ENCODE data around the gene ZNF768. TPM values are rescaled to one million over a fixed set of nuclear protein-coding genes. Genes with fewer than 3 reads are reported as not detected.
A peak's percentile ranks its signal among the peaks of the same experiment; 100 is the strongest.

ZNF768 gene
- total and polyA plus RNA-seq, 2 of the 13 experiments (the other 11 are each of a cell fraction or from before 2014, with no cell fraction given) = 26.7 to 34.4 TPM

DNA sequence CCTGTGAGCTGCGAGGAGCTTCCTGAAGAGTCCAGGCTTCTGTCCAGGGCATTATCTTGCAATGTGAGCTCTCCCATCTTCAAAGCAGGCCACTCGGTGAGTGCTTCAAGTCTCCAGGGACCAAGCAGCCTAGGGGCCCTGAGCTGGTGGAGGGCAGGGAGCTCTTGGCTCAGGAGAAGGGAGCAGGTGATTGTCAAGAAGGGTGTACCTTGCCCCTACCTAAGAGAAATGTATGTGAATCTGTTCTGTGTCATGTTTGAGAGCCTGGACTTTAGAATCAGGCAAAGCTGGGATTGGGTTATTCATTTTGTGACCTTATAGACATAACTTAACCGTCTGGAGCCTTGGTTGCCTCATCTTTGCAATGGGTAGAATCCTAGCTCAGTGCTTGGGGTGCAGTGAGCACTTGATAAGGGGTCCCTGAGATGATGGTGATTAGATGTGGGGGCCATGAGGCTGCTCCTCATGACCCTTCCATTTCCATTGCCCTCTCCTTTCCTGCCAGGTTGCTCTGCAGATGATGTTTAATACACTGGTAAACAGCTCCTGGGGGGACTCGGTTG is 15.9 kb downstream of the ZNF768 start:
- H3K36me3 ChIP-seq (replicated peaks in 1 of 2; ENCODE audit: control insufficient read depth in 1 of 2, insufficient read depth in 2 of 2, low read length in 2 of 2) = no peaks in the 10 kb centered on the region
- intact Hi-C loops (cut with micrococcal nuclease; ENCODE audit: unreplicated experiment) (no loop called here), in situ Hi-C loops (cut with HindIII; ENCODE audit: extremely low pct_ligation_motif_present, low pct_unique_long_range_greater_than_20kb) (no loop called here)
- no peaks in the 10 kb centered on the region for H3K79me2 ChIP-seq (ENCODE audit: insufficient read depth, low read length)
- H3K4me3 ChIP-seq (replicated peaks in 1 of 3; ENCODE audit: insufficient read depth in 1 of 3, low read depth in 2 of 3, low read length in 3 of 3) = no peak overlapping the region
- no peak overlapping the region for H2AFZ ChIP-seq (ENCODE audit: low read length)
- no peak for DNase-seq (ENCODE audit: low spot score)
- ChIA-PET CTCF (ENCODE audit: low intra/inter-chr PET ratio, low total read pairs) (no interaction called here), POLR2A (interaction anchor here (1.2 to 2.1 kb wide), 3 partner anchors 17 to 48 kb away, joined by 4 to 6 read pairs (median 4); partner anchors contain the start of genes ZNF747 and ZNF764)
- H3K4me2 ChIP-seq (ENCODE audit: low read depth, low read length) = no peak overlapping the region
- ATAC-seq = peak; percentile 20; the same call in 1 of the 3 replicates
- no peak overlapping the region for H3K9ac ChIP-seq (ENCODE audit: insufficient read depth, low read depth, low read length)
- H3K27me3 ChIP-seq (ENCODE audit: control insufficient read depth in 1 of 2, insufficient read depth in 2 of 2, low read length in 2 of 2) = no peaks in the 10 kb centered on the region
- no peaks in the 10 kb centered on the region for H4K20me1 ChIP-seq (ENCODE audit: insufficient read depth, low read length)
- peaks cover 16% of the 10 kb centered on the region for H3K4me1 ChIP-seq (ENCODE audit: insufficient read depth, low read length)
- no TSS peak for BruUV-seq (replicated peaks)
- no peaks in the 10 kb centered on the region for H3K9me3 ChIP-seq (ENCODE audit: low read length)
- 38% methylated on average over 4 of the region's 4 CpGs for WGBS (ENCODE audit: low lambda C conversion rate)
- TF ChIP-seq, protein P1, sequence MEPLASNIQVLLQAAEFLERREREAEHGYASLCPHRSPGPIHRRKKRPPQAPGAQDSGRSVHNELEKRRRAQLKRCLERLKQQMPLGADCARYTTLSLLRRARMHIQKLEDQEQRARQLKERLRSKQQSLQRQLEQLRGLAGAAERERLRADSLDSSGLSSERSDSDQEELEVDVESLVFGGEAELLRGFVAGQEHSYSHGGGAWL (CRISPR knock-in tag; IDR thresholded peaks at IDR 0.05) = no peak
- TF ChIP-seq IKZF1 (IDR thresholded peaks at IDR 0.05) = no peak
- peak; percentile 71 for TF ChIP-seq ZMYM3 (CRISPR knock-in tag; IDR thresholded peaks at IDR 0.05)
- TF ChIP-seq CHCHD3 (CRISPR knock-in tag; IDR thresholded peaks at IDR 0.05) = no peak
- no peak for TF ChIP-seq POLR2AphosphoS5 (IDR thresholded peaks at IDR 0.05; ENCODE audit: low read depth, low read length)
- TF ChIP-seq ZNF629 (CRISPR knock-in tag; conservative IDR thresholded peaks at IDR 0.05) = peak; percentile 92
- TF ChIP-seq HNRNPL (IDR thresholded peaks at IDR 0.05; ENCODE audit: low read depth, low read length) = no peak
- TF ChIP-seq ZSCAN29 (CRISPR knock-in tag; conservative IDR thresholded peaks at IDR 0.05) = peak; percentile 94
- peak; percentile 62; the same call in 1 of the 2 replicates for TF ChIP-seq ZNF7 (CRISPR knock-in tag; IDR thresholded peaks at IDR 0.05)
- no peak overlapping the region for H3K27ac ChIP-seq (ENCODE audit: extremely low read length, insufficient read depth, low read length)
- peak; percentile 42 for FAIRE-seq

Measured in HepG2 (cell line).